ENCODE data around the gene CCR1.
"Not testable (repeated sequence)": the region's sequence is repeated elsewhere in the genome, so short reads cannot be mapped to it uniquely, and the experiment has no call there.

CCR1 gene

DNA sequence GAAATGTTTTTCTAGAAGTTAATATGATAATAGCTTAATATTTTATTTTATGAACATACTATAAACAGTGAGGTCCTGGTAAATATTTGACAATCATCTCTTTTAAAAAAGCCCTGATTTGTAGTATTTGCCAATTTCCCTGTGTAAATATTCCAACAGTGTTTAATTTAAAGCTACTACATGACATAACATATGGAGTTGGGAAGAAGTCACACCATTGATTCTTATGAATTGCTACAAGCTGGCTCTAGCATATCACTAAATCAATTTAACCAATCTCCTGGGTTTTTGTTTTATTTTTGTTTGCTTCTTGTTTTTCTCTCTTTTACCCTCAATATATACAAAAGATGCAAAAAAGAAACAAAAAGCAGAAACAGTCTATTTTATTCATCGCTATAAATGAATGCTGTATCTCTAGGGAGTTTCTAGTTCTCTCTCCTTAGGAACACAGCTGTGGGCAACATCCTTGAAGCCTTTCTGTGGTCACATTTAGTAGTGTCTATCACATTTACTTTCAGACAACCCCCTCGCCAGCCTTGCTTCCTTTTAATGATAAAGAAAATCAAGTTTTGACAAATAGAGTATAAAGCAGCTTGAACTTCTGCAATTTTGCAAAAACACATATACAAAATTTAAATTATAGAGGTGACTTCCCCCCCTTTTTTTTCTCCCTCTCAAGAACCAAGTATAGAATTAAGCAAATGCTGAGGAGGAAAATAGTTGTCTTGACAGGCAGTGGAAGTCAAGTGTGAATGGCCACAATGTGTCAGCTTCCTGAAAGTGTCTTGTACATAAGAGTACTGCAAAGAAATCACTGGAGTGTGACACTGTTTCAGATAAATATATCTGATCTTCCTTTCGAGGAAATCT, 21.4 kb downstream of the CCR1 start:
- H3K4me3 Mint-ChIP-seq = no peak overlapping the region
- no peaks in the 10 kb centered on the region for H3K27me3 Mint-ChIP-seq
- intact Hi-C loops (cut with micrococcal nuclease) = no loop called here
- H3K36me3 Mint-ChIP-seq (ENCODE audit: low read depth) = peaks cover 6% of the 10 kb centered on the region
- H3K27ac Mint-ChIP-seq = peak overlapping the region; percentile 45
- H3K9me3 Mint-ChIP-seq = peaks cover 9% of the 10 kb centered on the region
- peaks cover 55% of the 10 kb centered on the region for H3K4me1 Mint-ChIP-seq (ENCODE audit: low read depth)

DNA sequence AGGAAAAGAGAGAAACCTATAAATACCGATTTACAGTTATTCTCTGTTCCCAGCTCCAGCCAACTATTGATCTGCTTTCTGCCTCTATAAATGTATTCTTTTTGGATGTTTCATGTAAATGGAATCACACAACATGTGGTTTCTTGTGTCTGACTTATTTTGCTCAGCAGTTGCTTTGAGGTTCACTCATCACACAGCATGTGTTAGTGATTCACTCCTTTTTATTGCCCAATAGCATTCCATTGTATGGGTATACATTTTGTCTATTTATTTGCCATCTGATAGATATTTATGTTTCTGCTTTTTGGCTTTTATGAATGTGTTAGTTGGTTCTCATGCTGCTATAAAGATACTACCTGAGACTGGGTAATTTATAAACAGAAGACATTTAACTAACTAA, 23.6 kb downstream of the CCR1 start:
- peaks cover 9% of the 10 kb centered on the region for H3K9me3 Mint-ChIP-seq
- peaks cover 49% of the 10 kb centered on the region for H3K4me1 Mint-ChIP-seq (ENCODE audit: low read depth)
- H3K36me3 Mint-ChIP-seq (ENCODE audit: low read depth) = peaks cover 6% of the 10 kb centered on the region
- H3K27me3 Mint-ChIP-seq = no peaks in the 10 kb centered on the region
- no peak overlapping the region for H3K4me3 Mint-ChIP-seq
- no peak overlapping the region for H3K27ac Mint-ChIP-seq
- intact Hi-C loops (cut with micrococcal nuclease) = no loop called here

DNA sequence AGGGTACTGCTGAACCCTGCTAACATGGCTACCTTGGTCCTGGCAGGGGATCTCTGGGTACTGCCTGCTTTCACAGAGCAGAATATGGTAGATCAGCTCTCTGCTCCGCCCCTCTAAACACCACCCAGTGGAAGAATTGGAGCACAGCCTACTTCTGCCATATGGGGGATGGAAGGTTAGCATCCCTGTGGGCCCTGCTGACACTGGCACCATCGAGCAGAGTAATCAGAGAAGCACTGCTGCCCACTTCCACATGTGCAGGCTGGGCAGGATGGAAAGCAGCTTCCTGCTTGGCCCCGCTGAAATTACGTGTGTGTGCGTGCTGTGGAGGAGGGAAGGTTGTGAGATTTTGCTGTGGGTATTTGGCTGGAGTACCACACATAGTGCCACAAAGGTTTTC, 24.8 kb downstream of the CCR1 start:
- intact Hi-C loops (cut with micrococcal nuclease) = no loop called here
- H3K36me3 Mint-ChIP-seq (ENCODE audit: low read depth) = peaks cover 6% of the 10 kb centered on the region
- peaks cover 43% of the 10 kb centered on the region for H3K4me1 Mint-ChIP-seq (ENCODE audit: low read depth)
- no peak overlapping the region for H3K4me3 Mint-ChIP-seq
- peaks cover 9% of the 10 kb centered on the region for H3K9me3 Mint-ChIP-seq
- no peaks in the 10 kb centered on the region for H3K27me3 Mint-ChIP-seq
- H3K27ac Mint-ChIP-seq = peak overlapping the region; percentile 58

DNA sequence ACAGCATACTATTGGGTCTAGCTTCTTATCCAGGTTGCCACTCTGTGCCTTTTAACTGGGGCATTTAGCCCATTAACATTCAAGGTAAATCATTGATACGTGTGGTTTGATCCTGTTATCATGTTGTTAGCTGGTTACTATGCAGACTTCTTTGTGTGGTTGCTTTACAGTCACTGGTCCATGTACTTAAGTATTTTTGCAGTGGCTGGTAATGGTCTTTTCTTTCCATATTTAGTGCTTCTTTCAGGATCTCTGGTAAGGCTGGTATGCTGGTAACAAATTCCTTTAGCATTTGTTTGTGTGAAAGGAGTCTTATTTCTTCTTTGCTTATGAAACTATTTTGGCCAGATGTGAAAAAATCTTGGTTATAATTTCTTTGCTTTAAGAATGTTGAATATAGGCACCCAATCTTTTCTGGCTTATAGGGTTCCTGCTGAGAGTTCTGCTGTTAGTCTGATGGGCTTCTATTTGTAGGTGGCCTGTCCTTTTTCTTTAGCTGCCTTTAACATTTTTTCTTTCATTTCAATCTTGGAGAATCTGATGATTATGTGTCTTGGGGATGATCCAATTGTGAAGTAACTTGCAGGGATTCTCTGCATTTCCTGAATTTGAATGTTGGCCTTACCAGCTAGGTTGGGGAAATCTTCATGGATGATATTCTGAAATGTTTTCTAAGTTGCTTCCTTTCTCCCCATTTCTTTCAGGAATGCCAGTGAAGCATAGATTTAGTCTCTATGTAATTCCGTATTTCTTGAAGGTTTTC, 39.3 kb downstream of the CCR1 start:
- Mint-ChIP-seq H3K4me3 (no peak overlapping the region), H3K9me3 (peaks cover 20% of the 10 kb centered on the region), H3K4me1 (ENCODE audit: low read depth) (peaks cover 6% of the 10 kb centered on the region), H3K36me3 (ENCODE audit: low read depth) (peaks cover 6% of the 10 kb centered on the region), H3K27ac (no peak overlapping the region), H3K27me3 (no peaks in the 10 kb centered on the region)
- intact Hi-C loops (cut with micrococcal nuclease) = no loop called here

DNA sequence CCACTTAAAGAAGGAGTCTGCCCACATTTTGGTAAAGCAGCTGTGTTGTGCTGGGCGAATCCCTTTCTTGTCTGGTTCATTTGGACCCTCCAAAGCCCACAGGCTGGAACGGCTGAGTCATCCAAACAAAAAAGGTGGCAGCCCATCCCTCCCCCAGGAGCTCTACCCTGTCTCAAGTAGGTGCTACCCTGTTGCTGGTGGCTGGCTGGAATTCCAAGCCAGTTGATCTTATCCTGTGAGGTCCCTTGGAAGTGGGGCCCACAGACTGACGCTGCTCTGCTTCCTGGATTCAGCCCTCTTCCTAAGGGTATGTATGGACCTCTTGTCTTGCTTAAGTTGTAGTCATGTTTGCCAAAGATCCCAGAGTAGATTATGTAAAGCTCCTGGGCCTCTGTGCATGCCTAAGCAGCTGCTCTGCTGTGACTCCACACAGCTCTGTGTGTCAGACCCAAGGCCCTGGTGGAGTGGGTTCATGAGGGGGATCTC, 44.5 kb downstream of the CCR1 start:
- Mint-ChIP-seq H3K4me1 (ENCODE audit: low read depth) (peaks cover 38% of the 10 kb centered on the region), H3K27me3 (no peaks in the 10 kb centered on the region), H3K9me3 (peaks cover 16% of the 10 kb centered on the region), H3K4me3 (no peak overlapping the region), H3K36me3 (ENCODE audit: low read depth) (peaks cover 6% of the 10 kb centered on the region), H3K27ac (peak overlapping the region; percentile 44)
- intact Hi-C loops (cut with micrococcal nuclease) = no loop called here

DNA sequence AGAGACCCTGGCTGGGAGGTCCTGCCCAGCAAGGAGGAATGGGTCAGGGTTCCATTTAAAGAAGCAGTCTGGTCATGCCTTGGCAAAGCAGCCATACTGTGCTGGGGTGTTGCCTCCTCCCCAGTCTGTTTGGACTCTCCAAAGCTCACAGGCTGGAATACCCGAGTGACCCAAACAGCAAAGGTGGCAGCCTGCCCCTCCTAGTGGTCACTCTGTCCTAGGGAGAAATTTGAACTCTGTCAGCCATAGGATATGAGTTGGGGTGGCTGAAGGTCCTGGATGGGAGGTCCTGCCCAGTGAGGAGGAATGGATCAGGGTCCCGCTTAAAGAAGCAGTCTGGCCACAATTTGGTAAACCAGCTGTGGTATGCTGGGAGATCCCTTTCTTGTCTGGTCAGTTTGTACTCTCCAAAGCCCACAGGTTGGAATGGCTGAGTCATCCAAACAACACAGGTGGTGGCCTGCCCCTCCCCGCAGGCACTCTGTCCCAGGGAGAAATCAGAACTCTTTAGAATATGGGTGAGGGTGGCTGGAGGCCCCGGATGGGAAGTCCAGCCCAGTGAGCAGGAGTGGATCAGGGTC, 45.0 kb downstream of the CCR1 start:
- Mint-ChIP-seq H3K9me3 (peaks cover 14% of the 10 kb centered on the region), H3K4me3 (no peak overlapping the region), H3K4me1 (ENCODE audit: low read depth) (peaks cover 38% of the 10 kb centered on the region), H3K36me3 (ENCODE audit: low read depth) (peaks cover under 1% of the 10 kb centered on the region), H3K27me3 (no peaks in the 10 kb centered on the region), H3K27ac (peak overlapping the region; percentile 44)
- intact Hi-C loops (cut with micrococcal nuclease) = no loop called here

DNA sequence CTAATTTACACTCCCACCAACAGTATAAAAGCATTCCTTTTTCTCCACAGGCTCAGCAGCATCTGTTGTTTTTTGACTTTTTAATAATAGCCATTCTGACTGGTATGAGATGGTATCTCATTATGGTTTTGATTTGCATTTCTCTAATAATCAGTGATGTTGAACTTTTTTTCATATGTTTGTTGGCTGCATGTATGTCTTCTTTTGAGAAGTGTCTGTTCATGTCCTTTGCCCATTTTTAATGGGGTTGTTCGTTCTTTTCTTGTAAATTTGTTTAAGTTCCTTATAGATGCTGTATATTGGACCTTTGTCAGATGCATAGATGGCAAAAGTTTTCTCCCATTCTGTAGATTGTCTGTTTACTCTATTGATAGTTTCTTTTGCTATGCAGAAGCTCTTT, 50.4 kb downstream of the CCR1 start:
- not testable (repeated sequence) for H3K27ac Mint-ChIP-seq, H3K27me3 Mint-ChIP-seq
- peaks cover 11% of the 10 kb centered on the region for H3K9me3 Mint-ChIP-seq

DNA sequence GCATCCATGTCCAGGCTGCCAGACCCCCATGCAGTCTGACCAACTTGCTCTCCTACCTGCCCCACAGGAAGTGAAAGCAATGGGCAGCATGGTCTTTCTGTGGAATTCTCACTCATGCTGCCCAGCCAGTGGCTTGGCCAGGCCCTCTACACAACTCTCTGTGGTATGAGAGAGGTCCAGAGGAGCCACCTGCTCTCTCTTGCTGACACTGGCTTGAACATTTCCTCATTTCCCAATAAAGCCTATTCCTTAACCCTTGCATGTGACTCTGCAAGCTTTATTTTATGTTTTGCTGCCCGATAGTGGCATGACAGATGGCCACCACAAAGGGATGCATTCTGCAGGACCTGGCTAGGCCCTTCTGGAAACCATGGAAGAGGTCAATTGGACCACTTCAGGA, 53.8 kb downstream of the CCR1 start:
- no peaks in the 10 kb centered on the region for H3K27me3 Mint-ChIP-seq
- peaks cover 11% of the 10 kb centered on the region for H3K9me3 Mint-ChIP-seq
- peaks cover 20% of the 10 kb centered on the region for H3K4me1 Mint-ChIP-seq (ENCODE audit: low read depth)
- H3K4me3 Mint-ChIP-seq = no peak overlapping the region
- peak overlapping the region; percentile 63 for H3K27ac Mint-ChIP-seq
- intact Hi-C loops (cut with micrococcal nuclease) = no loop called here
- H3K36me3 Mint-ChIP-seq (ENCODE audit: low read depth) = no peaks in the 10 kb centered on the region

More for the DNA sequence above, 50.4 kb downstream of the CCR1 start:
- peaks cover 46% of the 10 kb centered on the region for H3K4me1 Mint-ChIP-seq (ENCODE audit: low read depth)
- intact Hi-C loops (cut with micrococcal nuclease); H3K4me3 Mint-ChIP-seq; H3K36me3 Mint-ChIP-seq (ENCODE audit: low read depth): not testable (repeated sequence)
